Lung (tissue), 12 donors: ENCODE results near the gene MTFR1L. TPM values are rescaled to one million over a fixed set of nuclear protein-coding genes. Genes with fewer than 3 reads are reported as not detected.
A peak's percentile ranks its signal among the peaks of the same experiment; 100 is the strongest.

ENCODE experiments used
- ATAC-seq: fragments of 200-7000 bp; cut with Tn5 transposase; one replicate; pipeline ENCODE4 v1.9.1; 2020; ENCODE audit warnings: moderate number of reproducible peaks; ENCODE audit not compliant: insufficient read depth, low FRiP score
- DNase-seq, 3 donors: peaks; one replicate each; pipeline ENCODE4 v3.0.0-alpha.2; 2013 to 2017
- H3K27ac ChIP-seq, 2 donors: one replicate each; pipeline ENCODE4 v1.5.1; 2013; ENCODE audit warnings: mild to moderate bottlenecking in 2 of 2, moderate library complexity in 2 of 2, control low read depth in 1 of 2, inconsistent platforms in 1 of 2, low read depth in 1 of 2, low read length in 1 of 2
- H3K27me3 ChIP-seq, 3 donors: one replicate each; pipeline ENCODE4 v1.5.1; 2013; ENCODE audit warnings: low read length in 2 of 3; ENCODE audit not compliant: control insufficient read depth in 3 of 3, insufficient read depth in 3 of 3
- H3K36me3 ChIP-seq, 4 donors: one replicate each; pipeline ENCODE4 v1.5.1; 2013; ENCODE audit warnings: low read length in 4 of 4, mild to moderate bottlenecking in 1 of 4, moderate library complexity in 1 of 4; ENCODE audit not compliant: control insufficient read depth in 4 of 4, insufficient read depth in 4 of 4
- H3K4me1 ChIP-seq, 5 donors: one replicate each; pipeline ENCODE4 v1.5.1; 2013; ENCODE audit warnings: low read length in 5 of 5, mild to moderate bottlenecking in 2 of 5, moderate library complexity in 1 of 5; ENCODE audit not compliant: control insufficient read depth in 5 of 5, insufficient read depth in 5 of 5
- H3K4me3 ChIP-seq: one replicate; pipeline ENCODE4 v1.5.1; 2013; ENCODE audit warnings: mild to moderate bottlenecking, control low read depth, moderate library complexity
- H3K9ac ChIP-seq, 2 donors: one replicate each; pipeline ENCODE4 v1.5.1; 2013; ENCODE audit warnings: low read length in 2 of 2, control low read depth in 1 of 2; ENCODE audit not compliant: insufficient read depth in 1 of 2
- H3K9me3 ChIP-seq, 4 donors: one replicate each; pipeline ENCODE4 v1.5.1; 2013; ENCODE audit warnings: low read length in 3 of 4, mild to moderate bottlenecking in 1 of 4, moderate library complexity in 1 of 4; ENCODE audit not compliant: control insufficient read depth in 4 of 4, insufficient read depth in 3 of 4
- CTCF ChIP-seq: IDR thresholded peaks from 2 replicates; pipeline ENCODE4 v1.5.1; 2012; ENCODE audit warnings: mild to moderate bottlenecking; ENCODE audit errors: control extremely low read depth, extremely low read depth
- WGBS, 2 donors: extraction: QIAGEN DNeasy Blood & Tissue Kit; methylation state at CpG; one replicate each; pipeline ENCODE4 v1.1.7; 2013; 5-methylcytosine and 5-hydroxymethylcytosine counted together
- polyA plus RNA-seq, 2 donors: library from polyadenylated mRNA; stranded (reverse); fragments of 200-250 nt; gene quantifications; one replicate each; pipeline ENCODE4 v1.2.1, GENCODE V29; 2013
- total RNA-seq, 2 donors: library from RNA; depleted of rRNA in 1 of 2; stranded (reverse); fragments of >200 nt in 1 of 2; gene quantifications; one replicate each; pipeline ENCODE4 v1.2.1, GENCODE V29; 2014 to 2021
- donor health status: control.
- donor health status: control.
- donor health status: Bipolar disorder and iron deficiency.
- donor health status: healthy.
- donor health status: DM: yes; HTN: yes; CAD: no.

MTFR1L gene
- total and polyA plus RNA-seq, 4 donors, result 35.4 to 43.6 (median 38.4) TPM

DNA sequence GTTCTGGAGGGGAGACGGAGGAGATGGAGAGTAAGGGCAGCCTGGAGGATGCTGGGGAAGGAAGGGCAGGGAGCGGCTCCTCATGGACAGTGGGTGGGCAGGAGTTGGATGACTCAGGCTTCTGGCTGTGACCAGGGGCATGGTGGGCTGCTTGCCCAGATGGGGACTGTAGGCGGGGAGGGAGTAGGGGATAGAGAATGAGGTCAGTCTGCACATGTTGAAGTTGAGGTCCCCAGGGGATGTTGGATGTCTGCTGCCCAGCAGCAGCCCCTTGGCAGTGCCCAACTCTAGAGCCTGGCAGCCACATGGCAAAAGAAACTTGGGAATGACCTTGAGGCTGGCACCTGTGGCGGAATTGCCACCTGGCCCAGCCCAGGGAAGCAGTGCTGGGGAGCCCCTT is 13.3 kb upstream of the MTFR1L start:
- Histone ChIP-seq H3K36me3 (peaks cover 0 to 28% (median 11%) of the 10 kb centered on the region in 4 donors), H3K4me3 (no peak overlapping the region), H3K27ac (peak overlapping the region in 1 of 2 donors; percentile 78), H3K9me3 (no peaks in the 10 kb centered on the region), H3K4me1 (peaks cover 0 to 11% (median 4%) of the 10 kb centered on the region in 5 donors), H3K9ac (no peak overlapping the region), H3K27me3 (no peaks in the 10 kb centered on the region)
- TF ChIP-seq CTCF, result no peak
- 77 to 90% methylated on average over 4 of the region's 4 CpGs for WGBS, 2 donors
- DNase-seq, result no peak
- no peak for ATAC-seq

DNA sequence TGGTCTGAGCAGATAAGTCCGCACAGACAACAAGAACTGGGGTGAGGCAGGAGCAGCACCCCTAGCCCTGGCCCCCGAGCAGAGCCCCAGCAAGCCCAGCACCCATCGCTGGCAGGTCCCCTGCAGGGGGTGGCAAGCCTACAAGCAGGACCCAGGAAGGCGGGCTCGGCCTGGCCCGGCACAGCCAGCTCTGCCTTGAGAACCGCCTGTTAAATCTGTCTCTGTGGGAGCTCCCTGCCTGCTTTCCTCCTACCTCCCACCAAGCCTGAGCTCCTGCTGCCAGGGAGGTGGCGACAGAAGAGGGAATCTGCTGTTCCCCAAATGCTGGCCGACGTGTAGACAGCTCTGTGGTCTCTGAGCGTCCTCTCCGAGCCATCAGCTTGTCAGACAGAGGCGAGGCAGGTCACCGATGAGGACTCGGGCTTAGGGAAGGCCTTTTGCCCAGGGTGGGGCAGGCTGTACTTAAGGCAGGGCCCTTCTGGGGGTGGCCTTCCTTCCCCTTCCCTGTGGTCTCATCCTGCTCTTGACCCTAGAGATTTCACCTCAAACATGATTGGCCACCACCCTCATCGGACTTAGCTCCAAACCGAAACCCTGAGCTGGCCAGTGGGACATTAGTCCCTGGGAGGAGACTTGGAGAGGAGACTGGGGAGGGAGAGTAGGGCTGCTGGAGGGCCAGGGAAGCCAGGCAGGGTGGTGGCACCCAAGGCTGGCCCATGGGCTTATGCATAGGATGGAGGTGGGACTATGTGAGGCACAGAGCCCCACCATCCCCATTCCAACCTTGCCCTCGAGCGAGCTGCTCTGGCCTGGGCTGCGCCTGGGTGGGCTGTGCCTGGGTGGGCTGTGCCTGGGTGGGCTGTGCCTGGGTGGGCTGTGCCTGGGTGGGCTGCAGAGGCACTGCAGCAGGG is 12.0 kb upstream of the MTFR1L start:
- H3K4me3 ChIP-seq, result no peak overlapping the region
- no peaks in the 10 kb centered on the region for H3K9me3 ChIP-seq
- no peak for ATAC-seq
- DNase-seq, result no peak
- peaks cover 0 to 11% (median 4%) of the 10 kb centered on the region in 5 donors for H3K4me1 ChIP-seq
- no peak for TF ChIP-seq CTCF
- H3K36me3 ChIP-seq, result peaks cover 0 to 32% (median 12%) of the 10 kb centered on the region in 4 donors
- H3K27ac ChIP-seq, result no peak overlapping the region
- H3K27me3 ChIP-seq, result no peaks in the 10 kb centered on the region
- 87 to 90% methylated on average over 18 to 20 of the region's 20 CpGs for WGBS, 2 donors
- no peak overlapping the region for H3K9ac ChIP-seq

DNA sequence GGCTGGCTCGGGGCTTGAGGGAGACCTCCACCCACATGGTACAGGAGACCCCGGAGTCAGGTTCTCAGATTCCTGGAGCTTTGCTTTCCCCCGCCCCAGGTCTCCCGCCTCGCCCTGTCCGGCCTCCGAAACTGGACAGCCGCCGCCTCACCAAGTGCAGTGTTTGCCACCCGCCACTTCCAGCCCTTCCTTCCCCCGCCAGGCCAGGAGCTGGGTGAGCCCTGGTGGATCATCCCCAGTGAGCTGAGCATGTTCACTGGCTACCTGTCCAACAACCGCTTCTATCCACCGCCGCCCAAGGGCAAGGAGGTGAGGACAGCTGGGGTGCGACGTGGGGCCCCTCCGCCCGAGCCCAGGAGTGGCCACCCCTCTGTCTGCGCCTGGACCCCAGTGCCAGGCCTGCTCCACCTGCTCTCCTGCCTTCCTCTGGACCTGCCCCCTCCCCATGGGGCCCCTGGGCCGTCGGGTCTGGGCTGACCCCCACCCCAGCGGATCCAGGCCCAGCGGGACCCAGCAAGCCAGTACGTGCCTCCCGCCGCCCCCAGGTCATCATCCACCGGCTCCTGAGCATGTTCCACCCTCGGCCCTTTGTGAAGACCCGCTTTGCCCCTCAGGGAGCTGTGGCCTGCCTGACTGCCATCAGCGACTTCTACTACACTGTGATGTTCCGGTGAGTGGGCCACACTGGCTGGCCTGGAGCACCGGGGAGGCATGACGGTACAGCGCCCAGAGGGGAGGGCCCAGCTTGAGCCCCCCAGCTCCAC is 11.1 kb upstream of the MTFR1L start:
- Histone ChIP-seq H3K36me3 (peaks cover 0 to 35% (median 13%) of the 10 kb centered on the region in 4 donors), H3K27me3 (no peaks in the 10 kb centered on the region), H3K4me3 (no peak overlapping the region), H3K27ac (no peak overlapping the region), H3K9me3 (no peaks in the 10 kb centered on the region), H3K4me1 (peaks cover 0 to 8% (median 0%) of the 10 kb centered on the region in 5 donors), H3K9ac (no peak overlapping the region)
- no peak for TF ChIP-seq CTCF
- no peak for ATAC-seq
- WGBS, 2 donors, result 90 to 97% methylated on average over 33 to 34 of the region's 34 CpGs
- no peak for DNase-seq
